Activated CD4-positive, alpha-beta T cell treated with anti-CD3 and anti-CD28 coated beads for 24 hours (primary cell): ENCODE data around the gene APBA2.
"Not testable (repeated sequence)": the region's sequence is repeated elsewhere in the genome, so short reads cannot be mapped to it uniquely, and the experiment has no call there.

Source experiments
- DNase-seq, 2 donors: peaks; one replicate each; pipeline ENCODE4 v3.0.0-alpha.2; 2020; ENCODE audit warnings: low read depth in 2 of 2

The APBA2 gene

DNA sequence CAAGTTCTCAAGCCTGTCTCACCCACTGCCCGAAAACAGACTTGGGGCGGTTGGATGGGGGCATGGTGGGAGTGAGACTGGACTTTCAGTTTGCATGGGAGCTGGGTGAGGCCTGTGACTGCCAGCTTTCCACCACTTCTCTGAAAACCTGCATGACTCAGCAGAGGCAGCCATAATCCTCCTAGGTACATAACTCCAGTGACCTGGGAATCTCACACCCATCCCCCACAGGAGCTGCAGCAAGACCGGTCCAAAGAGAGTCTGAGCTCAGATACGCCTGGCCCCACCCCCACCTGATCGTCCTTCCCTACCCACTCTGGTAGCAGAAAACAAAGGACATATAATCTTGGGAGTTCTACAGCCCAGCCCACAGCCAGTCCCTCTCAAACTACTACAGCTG, 276.6 kb downstream of the APBA2 start:
- DNase-seq, result no peak

DNA sequence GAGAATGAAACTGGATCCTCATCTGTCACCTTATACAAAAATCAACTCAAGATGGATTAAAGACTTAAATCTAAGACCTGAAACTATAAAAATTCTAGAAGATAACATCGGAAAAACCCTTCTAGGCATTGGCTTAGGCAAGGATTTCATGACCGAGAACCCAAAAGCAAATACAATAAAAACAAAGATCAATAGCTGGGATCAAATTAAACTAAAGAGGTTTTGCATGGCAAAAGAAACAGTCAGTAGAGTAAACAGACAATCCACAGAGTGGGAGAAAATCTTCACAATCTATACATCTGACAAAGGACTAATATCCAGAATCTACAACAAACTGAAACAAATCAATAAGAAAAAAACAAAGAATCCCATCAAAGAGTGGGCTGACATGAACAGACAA, 281.3 kb downstream of the APBA2 start:
- not testable (repeated sequence) for DNase-seq
